ENCODE results near the gene OR6J1. TPM values are rescaled to one million over a fixed set of nuclear protein-coding genes. Genes with fewer than 3 reads are reported as not detected.

OR6J1 gene
- 0.03 TPM in 1 of 2 replicates, not detected in the other for total RNA-seq

DNA sequence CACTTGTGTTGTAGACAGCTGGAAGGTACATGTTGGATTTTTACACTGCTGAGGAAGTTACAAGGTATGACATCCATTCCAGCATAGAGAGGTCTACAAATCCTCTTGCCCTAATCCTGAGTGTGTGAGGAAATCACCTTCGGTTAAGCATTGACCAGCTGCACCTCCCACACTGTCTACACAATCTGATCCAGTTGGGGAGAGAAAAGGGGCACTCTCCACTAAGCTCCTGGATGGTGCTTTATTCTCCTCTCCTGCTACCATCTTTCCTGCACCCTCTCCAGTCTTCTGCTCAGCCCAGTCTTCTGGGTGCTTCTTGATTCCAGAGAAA is at the start of gene OR6J1:
Gene OR6J1 (minus strand): TSS at position 48 of the 331 bp plus-strand sequence. CDS start 9,541 bp downstream, outside the sequence.

DNA sequence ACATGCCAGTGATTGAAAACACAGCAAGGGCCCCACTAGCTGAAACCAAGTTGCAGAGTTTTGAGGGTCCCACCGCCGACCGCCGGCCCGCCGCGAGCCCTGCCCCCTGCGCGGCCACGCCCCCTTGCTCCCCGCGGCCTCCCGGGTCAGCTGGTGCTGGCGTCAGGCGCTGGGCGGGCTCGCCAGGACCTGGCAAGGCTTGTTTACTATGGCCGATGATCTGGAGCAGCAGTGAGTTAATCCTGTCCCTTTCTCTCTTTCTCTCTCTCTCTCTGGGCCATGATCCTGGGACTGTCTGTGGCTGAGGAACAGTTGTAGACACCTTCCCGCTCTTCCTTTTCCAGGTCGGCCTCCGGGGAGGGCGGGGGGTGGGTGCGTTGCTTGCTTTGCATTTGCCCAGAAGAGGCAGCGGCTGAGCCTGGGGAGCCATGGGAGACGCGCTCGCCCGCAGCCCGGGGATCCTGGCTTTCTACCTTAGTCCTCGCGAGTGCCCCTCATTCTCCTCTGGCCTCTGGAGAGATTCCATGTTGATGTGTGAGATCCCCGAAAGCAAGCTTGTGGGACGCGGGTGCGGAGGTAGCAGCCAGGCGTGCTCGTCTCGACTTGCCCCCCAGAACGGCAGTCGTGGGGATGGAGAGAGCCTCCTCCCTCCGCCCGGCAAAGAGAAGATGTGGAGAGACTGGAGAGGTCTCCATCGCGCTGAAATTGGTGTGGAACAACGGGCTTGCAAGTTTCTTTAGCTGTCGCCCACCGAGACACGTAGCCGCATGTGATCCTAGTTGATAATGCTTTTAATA is 45.9 kb downstream of the OR6J1 start, which contains the start of gene ABHD4:
Gene ABHD4 (plus strand): TSS at position 202 of the 797 bp plus-strand sequence. CDS start 7 bp downstream, at position 209.

DNA sequence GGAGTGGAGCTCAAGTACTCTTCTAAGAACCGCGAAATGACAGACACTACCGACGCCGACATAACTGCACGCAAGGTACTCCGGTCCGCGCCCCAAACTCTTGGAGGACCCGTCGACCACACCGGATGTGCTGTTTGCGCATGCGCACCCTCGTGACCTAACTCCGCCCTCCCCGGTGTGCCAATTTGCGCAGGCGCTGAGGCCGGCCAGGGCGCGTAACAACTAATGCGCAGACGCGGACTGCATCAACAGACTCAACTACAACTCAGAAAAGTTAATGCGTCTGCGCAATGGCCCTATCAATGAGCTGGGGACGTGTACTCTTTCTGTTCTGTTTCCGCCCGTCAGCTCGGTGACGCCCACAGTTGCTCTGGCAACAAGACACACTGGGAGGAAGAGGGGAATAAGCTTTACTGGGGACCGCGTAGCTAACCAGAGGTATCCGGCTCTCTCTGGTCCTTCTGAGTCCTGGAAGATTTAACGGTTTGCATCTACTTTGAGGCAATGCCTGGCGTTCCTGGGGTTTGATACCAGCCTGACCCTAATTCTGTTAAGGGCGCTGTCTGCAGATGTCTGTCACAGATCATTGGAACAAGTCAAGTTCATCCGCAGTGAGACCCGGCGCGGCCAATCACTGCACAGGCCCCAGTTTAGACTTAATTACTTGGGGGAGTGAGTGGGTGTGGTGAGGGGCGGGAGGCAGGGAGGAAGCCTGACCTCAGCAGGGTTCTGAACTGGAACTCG is 54.9 kb downstream of the OR6J1 start, which contains the start of gene DAD1:
Gene DAD1 (minus strand): TSS at position 129 of the 744 bp plus-strand sequence. CDS start 67 bp downstream, at position 62.

Other genes with a start within 250 kb of the OR6J1 start
- 262 and 320 TPM in 2 replicates for gene DAD1, start 55.1 kb downstream of the OR6J1 start, total RNA-seq
- 37.9 and 38.4 TPM in 2 replicates for gene ABHD4, start 46.1 kb downstream of the OR6J1 start, total RNA-seq
- gene OXA1L, start 122.3 kb upstream of the OR6J1 start, total RNA-seq = 77.8 and 97.1 TPM in 2 replicates
- gene SLC7A7, start 171.1 kb upstream of the OR6J1 start, total RNA-seq = 3.4 and 34.2 TPM in 2 replicates
- 27.4 and 27.9 TPM in 2 replicates for gene MRPL52, start 185.5 kb upstream of the OR6J1 start, total RNA-seq
- gene MMP14, start 192.2 kb upstream of the OR6J1 start, total RNA-seq = 445 and 1,032 TPM in 2 replicates
- 262 and 319 TPM in 2 replicates for gene LRP10, start 227.4 kb upstream of the OR6J1 start, total RNA-seq
- 0.07 and 0.13 TPM in 2 replicates for gene REM2, start 238.9 kb upstream of the OR6J1 start, total RNA-seq

All from smooth muscle cell of the pulmonary artery (primary cell).